Skin epidermis (tissue), 12 donors: Measurements from ENCODE around the gene ERRFI1.
A peak's percentile ranks its signal among the peaks of the same experiment; 100 is the strongest.

Experiments used
- H3K27ac ChIP-seq, 21 experiments: fragments of 200-600 bp; sonication (generic) in 11 of 21; one replicate each; pipeline ENCODE4 v1.5.0; 2020; ENCODE audit warnings: mild to moderate bottlenecking in 3 of 21, inconsistent platforms in 2 of 21, moderate library complexity in 2 of 21
- H3K4me3 ChIP-seq, 7 experiments: fragments of 200-600 bp; sonication (generic) in 2 of 7; one replicate each; pipeline ENCODE4 v1.5.0; 2020; ENCODE audit warnings: inconsistent platforms in 2 of 7, mild to moderate bottlenecking in 2 of 7, moderate library complexity in 1 of 7

The ERRFI1 gene

DNA sequence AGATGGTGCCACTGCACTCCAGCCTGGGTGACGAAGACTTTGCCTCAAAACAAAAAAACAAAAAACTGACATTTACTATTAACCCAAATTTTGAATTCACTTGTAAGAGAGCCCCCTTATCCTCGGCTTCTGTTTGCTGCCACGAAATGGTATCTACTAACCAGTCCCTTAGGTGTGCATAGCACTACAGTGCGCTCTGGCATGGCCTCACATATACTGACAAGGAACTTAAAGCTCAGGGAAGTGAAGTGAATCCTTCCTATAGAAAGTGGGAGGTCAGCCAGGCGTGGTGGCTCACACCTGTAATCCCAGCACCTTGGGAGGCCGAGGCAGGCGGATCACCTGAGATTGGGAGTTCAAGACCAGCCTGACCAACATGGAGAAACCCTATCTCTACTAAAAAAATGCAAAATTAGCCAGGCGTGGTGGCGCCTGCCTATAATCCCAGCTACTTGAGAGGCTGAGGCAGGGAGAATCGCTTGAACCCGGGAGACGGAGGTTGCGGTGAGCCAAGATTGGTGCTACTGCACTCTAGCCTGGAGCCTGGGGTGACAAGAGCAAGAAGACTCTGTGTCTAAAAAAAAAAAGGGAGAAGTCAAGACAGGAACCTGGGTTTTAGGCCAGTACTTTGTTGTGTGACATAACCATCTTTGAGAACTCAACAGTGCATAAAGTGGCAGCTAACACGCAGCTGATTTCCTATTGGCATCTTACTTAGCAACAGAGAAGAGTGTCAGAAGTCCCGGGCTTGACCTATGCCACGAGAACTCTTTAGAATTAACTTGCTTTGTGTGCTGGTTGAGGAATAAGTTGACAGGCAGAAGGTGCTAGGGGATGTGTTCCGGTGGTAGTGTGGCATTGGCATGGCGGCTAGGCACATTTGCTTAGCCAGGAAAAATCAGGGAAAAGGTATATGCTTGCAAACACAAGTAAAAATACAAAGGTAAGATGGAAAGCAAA, 16.8 kb downstream of the ERRFI1 start:
- Histone ChIP-seq H3K27ac (no peak overlapping the region), H3K4me3 (no peak overlapping the region)

DNA sequence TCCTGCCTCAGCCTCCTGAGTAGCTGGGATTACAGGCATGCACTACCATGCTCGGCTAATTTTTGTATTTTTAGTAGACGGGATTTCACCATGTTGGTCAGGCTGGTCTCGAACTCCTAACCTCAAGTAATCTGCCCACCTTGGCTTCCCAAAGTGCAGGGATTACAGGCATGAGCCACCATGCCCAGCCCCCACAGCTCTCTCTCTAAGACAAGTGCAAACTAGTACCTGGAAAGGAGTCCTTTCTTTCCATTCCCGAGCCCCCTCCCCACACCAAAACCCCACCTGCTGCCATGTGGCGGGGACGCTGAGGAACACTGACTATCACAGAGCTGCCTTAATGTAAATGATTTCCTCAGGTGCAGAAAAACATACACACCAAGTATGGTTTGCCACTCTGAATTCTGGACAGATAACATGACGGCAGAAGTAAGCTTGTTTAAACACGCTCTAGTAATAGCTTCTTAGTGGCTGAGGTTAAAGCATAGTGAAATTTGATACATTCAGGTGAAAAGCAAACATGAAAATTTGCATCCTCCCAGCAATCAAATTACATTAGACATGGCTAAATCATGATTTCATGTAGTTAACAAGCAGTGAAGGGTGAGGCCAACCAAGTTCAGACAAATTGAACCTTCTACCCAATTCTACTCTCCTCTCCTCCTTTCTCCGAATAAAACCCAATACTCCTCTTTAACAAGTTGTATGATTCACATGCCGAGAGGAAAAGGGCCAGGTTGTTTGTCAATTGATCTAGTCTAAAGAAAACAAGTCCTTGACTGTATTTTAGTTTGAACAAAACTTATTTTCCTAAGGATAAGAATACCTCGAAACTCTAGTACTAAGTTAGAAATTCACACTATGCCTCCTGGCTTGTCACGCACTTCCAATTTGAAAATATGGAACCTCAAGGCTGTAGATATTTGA, 19.8 kb downstream of the ERRFI1 start:
- peak overlapping the region in 18 of 21 experiments; percentile 11 to 86 (median 76) for H3K27ac ChIP-seq
- H3K4me3 ChIP-seq = no peak overlapping the region

DNA sequence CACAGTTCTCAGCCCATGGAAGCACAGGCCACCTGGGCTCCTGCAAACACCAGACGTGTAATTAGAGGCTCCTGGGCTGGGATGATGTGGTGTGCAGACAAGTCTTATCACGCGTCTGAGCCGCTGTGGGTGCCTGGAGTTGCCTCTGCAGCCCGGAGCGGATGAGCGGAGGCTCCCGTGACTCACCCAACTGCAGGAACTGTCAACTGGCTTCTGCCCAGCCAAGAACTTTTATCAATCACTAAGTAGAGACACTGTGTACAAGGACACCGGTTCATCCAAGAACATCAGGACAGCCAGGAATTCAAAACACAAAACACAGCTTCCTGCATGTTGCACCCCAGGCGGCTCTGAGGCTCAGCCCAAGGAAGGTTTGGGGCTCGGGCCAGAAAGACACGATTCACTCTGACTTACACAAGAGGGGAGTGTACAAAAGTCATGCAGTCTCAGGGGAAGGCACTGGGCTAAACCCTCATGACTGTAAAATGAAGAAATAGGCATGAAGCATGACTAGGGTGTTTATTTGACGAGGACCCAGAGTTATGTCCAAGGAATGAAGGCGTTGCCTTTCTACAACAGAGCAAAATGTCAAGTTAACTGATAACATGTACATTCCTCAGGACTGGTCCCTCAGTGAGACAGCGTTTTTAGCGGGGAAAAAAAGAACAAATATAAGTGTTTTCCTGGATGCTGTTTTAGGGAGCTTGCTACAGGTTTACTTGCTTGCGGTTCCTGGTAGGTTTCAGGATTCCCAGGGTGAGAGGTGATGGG, 21.1 kb downstream of the ERRFI1 start:
- H3K27ac ChIP-seq = peak overlapping the region in 20 of 21 experiments; percentile 11 to 88 (median 78)
- no peak overlapping the region for H3K4me3 ChIP-seq

DNA sequence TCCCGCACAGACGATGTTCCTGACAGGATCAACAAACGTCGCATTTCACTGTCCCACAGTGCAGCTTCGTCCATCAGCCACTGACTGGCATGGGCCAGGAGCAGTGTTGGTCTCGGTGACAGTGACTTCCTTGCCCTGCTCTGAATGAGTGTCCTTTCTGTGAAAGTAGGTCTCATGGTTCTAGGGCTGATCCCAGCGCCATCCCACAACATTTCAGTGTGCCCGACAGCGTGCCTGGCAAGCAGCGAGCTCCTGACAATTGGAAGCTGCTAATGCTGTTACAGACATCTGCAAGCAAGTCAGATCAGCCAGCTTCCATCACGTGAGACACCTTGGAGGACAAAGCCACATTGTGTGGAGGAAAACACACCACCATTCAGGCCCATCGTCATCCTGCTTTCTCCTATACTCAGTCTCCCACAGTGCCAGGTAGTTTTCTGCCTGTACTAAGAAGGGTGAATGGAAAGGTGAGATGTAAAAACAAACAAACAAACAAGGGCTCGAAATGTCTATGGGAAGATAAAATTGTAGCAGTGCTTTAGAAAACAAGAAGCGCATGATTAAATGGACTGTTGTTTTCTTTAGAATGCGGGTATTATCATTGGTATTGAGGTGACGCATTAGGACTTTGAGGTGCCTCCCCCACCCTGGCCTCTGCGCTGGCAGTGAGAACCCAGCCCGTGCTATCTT, 21.9 kb downstream of the ERRFI1 start:
- H3K27ac ChIP-seq = peak overlapping the region in 20 of 21 experiments; percentile 42 to 88 (median 76)
- no peak overlapping the region for H3K4me3 ChIP-seq

DNA sequence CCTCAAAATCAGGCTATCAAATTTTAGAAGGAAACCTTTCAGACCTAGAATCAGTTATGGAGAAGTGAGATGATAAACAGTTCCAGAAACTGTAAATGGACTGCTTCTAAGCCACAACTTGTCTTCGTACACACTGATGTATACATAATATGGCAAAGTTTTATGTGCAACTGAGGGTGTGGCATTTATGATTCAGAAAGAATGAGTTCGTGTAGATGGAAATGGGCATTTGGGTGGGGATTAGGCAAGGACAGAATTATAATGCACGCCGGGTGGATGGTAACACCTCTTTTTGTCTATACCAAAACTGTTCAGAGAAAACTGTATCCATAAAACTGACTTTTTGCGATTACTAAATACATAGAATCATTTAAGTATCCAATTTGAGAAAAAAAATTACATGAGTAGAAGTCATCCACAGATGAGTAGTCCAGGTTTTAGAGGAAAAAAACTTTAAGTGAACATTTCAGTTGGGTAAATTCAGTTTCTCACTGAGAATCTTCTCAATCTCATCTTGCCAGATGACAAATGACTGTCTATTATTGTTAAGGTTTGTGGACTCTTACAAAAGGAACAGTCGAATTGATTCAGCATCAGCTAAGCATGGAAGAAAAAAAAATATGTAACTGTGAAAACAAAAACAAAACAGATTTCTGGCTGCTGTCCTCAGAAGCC, 22.5 kb downstream of the ERRFI1 start:
- peak overlapping the region in 20 of 21 experiments; percentile 1 to 88 (median 76) for H3K27ac ChIP-seq
- no peak overlapping the region for H3K4me3 ChIP-seq

DNA sequence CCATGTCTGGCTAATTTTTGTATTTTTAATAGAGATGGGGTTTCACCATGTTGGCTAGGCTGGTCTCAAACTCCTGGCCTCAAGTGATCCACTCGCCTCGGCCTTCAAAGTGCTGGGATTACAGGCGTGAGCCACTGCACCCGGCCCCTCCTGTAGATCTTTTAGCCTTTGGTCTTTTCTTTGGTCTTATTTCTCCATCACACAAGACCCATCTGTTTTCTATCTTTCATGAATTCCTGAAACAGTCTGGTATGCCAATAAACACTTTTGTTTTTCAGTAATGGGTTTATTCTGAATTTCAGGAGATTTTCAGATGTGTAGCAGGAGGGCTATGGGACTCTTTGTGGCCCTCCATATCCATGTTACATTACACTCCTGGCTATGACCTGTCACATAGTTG, 23.2 kb downstream of the ERRFI1 start:
- Histone ChIP-seq H3K4me3 (no peak overlapping the region), H3K27ac (peak overlapping the region in 16 of 21 experiments; percentile 1 to 88 (median 74))

GRCh38 chr1:8002329-8002910, 23.7 kb downstream of the ERRFI1 start:
- Histone ChIP-seq H3K4me3 (no peak overlapping the region), H3K27ac (peak overlapping the region in 11 of 21 experiments; percentile 4 to 88 (median 75))

DNA sequence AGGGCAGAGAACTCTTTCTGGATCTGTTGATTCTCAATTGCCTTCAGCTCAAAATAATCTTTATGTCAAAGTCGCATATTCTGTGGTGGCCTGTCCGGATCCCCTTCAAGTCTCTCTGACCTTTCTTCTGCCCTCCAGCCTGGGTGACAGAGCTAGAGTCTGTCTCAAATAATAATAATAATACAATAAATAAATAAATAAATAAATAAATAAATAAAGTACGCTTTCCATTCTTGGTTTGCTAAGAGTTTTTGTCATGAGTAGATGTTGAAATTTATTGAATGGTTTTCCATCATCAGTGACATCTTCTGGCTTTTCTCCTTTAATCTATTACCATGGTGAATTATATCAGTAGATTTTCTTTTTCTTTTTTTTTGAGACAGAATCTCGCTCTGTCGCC, 30.7 kb downstream of the ERRFI1 start:
- no peak overlapping the region for H3K27ac ChIP-seq
- H3K4me3 ChIP-seq = no peak overlapping the region

DNA sequence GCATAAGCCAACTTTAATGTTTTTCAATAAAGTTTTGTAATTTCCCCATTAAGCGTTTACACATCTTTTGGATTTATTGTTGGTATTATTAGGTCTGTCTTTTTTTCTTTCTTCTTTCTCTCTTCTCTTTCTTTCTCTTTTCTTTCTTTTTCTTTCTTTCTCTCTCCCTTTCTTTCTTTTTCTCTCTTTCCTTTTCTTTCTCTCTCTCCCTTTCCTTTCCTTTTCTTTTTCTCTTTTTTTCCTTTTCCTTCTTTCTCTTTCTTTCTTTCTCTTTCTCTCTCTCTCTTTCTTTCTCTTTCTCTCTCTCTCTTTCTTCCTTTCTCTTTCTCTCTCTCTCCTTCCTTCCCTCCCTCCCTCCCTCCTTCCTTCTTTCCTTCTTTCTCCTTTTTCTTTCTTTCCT, 31.3 kb downstream of the ERRFI1 start:
- H3K4me3 ChIP-seq = no peak overlapping the region
- H3K27ac ChIP-seq = no peak overlapping the region

DNA sequence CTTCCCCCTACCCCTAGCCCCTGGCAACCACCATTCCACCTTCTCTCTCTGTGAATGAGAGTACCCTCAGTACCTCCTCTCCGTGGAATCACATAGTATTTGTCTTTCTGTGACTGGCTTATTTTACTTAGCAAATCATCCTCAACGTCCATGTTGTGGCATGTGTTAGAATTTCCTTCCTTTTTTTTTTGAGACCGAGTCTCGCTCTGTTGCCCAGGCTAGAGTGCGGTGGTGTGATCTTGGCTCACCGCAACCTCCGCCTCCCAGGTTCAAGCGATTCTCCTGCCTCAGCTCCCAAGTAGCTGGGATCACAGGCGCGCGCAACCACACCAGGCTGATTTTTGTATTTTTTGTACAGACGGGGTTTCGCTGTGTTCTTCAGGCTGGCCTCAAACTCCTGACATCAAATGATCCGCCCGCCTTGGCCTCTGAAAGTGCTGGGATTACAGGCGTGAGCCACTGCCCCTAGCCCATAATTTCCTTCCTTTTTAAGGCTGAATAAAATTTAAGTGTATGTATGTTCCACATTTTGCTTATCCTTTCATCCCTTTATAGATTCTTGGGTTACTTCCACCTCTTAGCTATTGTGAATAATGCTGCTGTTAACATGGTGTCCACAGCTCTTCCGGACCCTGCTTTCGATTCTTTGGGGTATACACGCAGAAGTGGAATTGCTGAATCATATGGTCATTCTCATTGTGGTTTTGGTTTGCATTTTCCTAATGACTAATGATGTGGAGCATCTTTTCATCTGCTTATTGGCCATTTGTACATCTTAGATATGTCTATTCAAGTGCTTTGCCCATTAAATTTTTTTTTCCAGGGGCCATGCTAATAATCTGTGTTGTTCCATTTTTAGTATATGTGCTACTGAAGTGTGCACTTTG, 32.3 kb downstream of the ERRFI1 start:
- Histone ChIP-seq H3K4me3 (no peak overlapping the region), H3K27ac (no peak overlapping the region)

DNA sequence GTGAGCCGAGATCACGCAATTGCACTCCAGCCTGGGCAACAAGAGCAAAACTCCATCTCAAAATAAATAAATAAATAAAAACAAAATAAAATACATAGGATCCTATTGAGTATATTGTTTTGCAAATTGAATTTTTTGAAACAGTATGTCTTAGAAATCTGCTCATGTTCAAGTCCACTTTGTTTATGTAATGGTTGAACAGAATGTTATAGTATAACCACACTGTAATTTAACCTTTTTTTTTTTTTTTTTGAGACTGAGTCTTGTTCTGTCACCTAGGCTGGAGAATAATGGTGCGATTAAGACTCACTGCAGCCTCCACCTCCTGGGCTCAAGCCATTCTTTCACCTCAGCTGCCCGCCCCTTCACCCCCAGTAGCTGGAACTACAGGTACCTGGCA, 33.2 kb downstream of the ERRFI1 start:
- Histone ChIP-seq H3K27ac (no peak overlapping the region), H3K4me3 (no peak overlapping the region)

DNA sequence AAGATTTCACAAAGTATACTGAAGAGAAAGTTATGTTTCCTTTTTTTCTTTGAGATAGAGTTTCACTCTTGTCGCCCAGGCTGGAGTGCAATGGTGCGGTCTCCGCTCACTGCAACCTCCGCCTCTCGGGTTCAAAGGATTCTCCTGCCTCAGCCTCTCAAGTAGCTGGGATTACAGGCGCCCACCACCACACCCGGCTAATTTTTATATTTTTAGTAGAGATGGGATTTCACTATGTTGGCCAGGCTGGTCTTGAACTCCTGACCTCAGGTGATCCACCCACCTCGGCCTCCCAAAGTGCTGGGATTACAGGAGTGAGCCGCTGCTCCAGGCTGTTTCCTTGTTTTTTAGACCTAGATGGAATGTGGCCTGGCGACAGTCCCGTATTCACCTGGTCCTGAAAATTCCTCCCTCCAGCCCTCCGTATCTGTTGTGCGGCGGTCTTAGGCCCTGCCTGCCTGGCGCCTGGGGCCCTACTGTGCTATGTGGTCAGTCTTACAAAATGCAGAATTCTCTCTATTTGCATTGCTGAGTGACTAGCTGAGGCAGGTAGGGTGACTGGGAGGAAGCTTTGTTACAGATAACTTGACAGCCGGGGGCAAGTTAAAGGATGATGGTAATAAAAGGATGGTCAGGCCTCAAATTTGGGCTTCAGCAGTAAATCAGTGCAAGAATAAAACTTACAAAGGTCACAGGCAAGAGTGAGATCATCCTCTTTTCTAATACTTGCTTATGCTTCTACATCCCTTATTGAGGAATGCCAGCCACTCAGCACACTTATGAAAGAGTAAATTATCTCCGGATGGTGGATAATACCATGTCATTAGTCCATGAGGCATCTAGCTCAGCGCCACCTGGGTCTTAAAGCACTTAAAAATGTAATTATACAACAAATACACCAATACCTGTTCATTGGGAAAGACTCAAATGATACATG, 34.3 kb downstream of the ERRFI1 start:
- no peak overlapping the region for H3K27ac ChIP-seq
- no peak overlapping the region for H3K4me3 ChIP-seq

DNA sequence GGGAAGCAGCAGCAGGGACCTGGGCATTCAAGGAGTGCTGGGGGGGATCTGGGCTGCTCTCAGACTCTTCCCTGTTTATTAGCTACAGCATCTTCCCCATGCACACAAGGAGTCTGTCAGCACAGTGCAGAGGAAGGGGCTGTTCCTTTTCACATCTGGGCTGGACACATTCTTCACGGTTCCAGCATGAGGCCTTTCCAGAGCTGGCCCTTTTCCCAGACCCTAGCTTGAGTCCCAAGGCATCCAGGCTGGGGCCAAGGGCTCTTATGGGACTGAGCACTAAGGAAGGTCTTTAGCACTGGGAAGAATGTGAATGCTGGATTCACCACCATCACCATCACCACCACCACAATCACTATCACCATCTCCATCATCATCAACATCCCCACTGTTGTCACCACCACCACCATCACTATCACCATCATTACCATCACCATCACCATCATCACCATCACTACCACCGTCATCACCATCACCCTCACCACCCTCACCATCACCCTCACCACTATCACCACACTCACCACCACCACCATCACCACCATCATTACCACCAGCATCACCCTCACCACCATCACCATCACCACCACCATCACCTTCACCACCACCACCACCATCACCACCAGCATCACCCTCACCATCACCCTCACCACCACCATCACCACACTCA, 36.2 kb downstream of the ERRFI1 start:
- Histone ChIP-seq H3K27ac (no peak overlapping the region), H3K4me3 (no peak overlapping the region)

DNA sequence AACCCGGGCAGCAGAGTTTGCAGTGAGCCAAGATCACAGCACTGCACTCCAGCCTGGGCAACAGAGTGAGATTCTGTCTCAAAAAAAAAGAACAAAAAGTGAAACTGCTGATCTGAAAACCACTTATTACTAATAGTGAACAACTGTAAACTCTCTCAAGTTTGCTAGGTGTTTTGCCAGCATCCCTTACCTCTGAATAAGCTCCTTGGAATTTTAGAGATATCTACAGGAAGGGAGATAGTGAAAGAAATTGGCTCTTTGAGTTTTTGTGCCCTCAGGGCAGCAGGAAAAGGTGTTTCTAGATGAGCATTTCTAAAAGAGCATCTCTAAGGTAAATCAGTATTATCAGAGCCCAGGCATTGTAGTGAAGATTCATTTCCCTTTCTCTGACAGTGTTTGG, 37.5 kb downstream of the ERRFI1 start:
- Histone ChIP-seq H3K4me3 (no peak overlapping the region), H3K27ac (no peak overlapping the region)

DNA sequence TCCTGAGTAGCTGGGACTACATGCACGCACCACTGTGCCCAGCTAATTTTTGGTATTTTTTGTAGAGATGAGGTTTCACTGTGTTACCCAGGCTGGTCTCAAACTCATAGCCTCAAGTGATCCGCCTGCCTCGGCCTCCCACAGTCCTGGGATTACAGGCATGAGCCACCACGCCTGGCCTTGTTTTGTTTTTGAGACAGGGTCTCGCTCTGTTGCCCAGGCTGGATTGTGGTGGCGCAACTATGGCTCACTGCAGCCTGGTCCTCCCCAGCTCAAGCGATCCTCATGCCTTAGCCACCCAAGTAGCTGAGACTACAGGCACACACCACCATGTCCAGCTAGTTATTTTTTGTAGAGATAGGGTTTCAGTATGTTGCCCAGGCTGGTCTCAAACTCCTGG, 38.6 kb downstream of the ERRFI1 start:
- no peak overlapping the region for H3K4me3 ChIP-seq
- no peak overlapping the region for H3K27ac ChIP-seq
